Measurements from ENCODE around the gene CLEC18A. TPM values are rescaled to one million over a fixed set of nuclear protein-coding genes. Genes with fewer than 3 reads are reported as not detected.

The CLEC18A gene
- total RNA-seq, 2 donors from 2014 or later = 0.47 TPM; not detected in 1

GRCh38 chr16:69936252-69936651 lies 14.9 kb upstream of the CLEC18A start:
- Histone ChIP-seq H3K4me3 (no peak overlapping the region), H3K27ac (no peak overlapping the region), H3K4me1 (no peaks in the 10 kb centered on the region), H3K9me3 (no peaks in the 10 kb centered on the region), H3K36me3 (peaks cover 90% of the 10 kb centered on the region), H3K27me3 (no peaks in the 10 kb centered on the region)
- no peak for TF ChIP-seq CTCF (IDR thresholded peaks at IDR 0.05)
- no peak for DNase-seq (ENCODE audit: low spot score)

GRCh38 chr16:69936751-69937211 lies 14.4 kb upstream of the CLEC18A start:
- Histone ChIP-seq H3K9me3 (no peaks in the 10 kb centered on the region), H3K27ac (no peak overlapping the region), H3K27me3 (no peaks in the 10 kb centered on the region), H3K36me3 (peaks cover 85% of the 10 kb centered on the region), H3K4me1 (no peaks in the 10 kb centered on the region), H3K4me3 (no peak overlapping the region)
- TF ChIP-seq CTCF (IDR thresholded peaks at IDR 0.05) = no peak
- DNase-seq (ENCODE audit: low spot score) = no peak

- Histone ChIP-seq H3K27me3 (no peaks in the 10 kb centered on the region), H3K4me1 (no peaks in the 10 kb centered on the region), H3K36me3 (peaks cover 77% of the 10 kb centered on the region), H3K27ac (no peak overlapping the region), H3K9me3 (no peaks in the 10 kb centered on the region), H3K4me3 (no peak overlapping the region)
- DNase-seq (ENCODE audit: low spot score) = no peak
- TF ChIP-seq CTCF (IDR thresholded peaks at IDR 0.05) = no peak
Measured at GRCh38 chr16:69937465-69937951, 13.6 kb upstream of the CLEC18A start.

- H3K36me3 ChIP-seq = peaks cover 60% of the 10 kb centered on the region
Measured at GRCh38 chr16:69938981-69939820, 11.9 kb upstream of the CLEC18A start.

GRCh38 chr16:69939821-69940585 lies 11.1 kb upstream of the CLEC18A start:
- H3K27ac ChIP-seq = no peak overlapping the region

More at GRCh38 chr16:69938981-69939820, 11.9 kb upstream of the CLEC18A start:
- Histone ChIP-seq H3K4me3 (no peak overlapping the region), H3K27me3 (no peaks in the 10 kb centered on the region), H3K27ac (no peak overlapping the region), H3K9me3 (no peaks in the 10 kb centered on the region), H3K4me1 (no peaks in the 10 kb centered on the region)
- no peak for TF ChIP-seq CTCF (IDR thresholded peaks at IDR 0.05)
- DNase-seq (ENCODE audit: low spot score) = no peak

More at GRCh38 chr16:69939821-69940585, 11.1 kb upstream of the CLEC18A start:
- H3K4me3 ChIP-seq = no peak overlapping the region
- H3K4me1 ChIP-seq = no peaks in the 10 kb centered on the region
- no peak for DNase-seq (ENCODE audit: low spot score)
- no peaks in the 10 kb centered on the region for H3K27me3 ChIP-seq
- no peaks in the 10 kb centered on the region for H3K9me3 ChIP-seq
- H3K36me3 ChIP-seq = peaks cover 52% of the 10 kb centered on the region
- no peak for TF ChIP-seq CTCF (IDR thresholded peaks at IDR 0.05)
